WTC11 (cell line): ENCODE results near the gene ATP2A1. TPM values are rescaled to one million over a fixed set of nuclear protein-coding genes. Genes with fewer than 3 reads are reported as not detected.

Experiments used
- ATAC-seq: fragments of 200-7000 bp; cut with Tn5 transposase; 2 replicates; pipeline ENCODE4 v1.10.0; 2021; ENCODE audit warnings: mild to moderate bottlenecking, moderate library complexity
- CTCF ChIA-PET: fragments of 300-600 bp; sonication (Branson Sonifier 250); formaldehyde crosslinking; loops from one replicate; lab custom pipeline; 2021; ENCODE audit warnings: antibody characterized with exemption; lab: Charles Lee
- POLR2A ChIA-PET: fragments of 350-600 bp; sonication (Branson Sonifier 250); formaldehyde crosslinking; loops from one replicate; lab custom pipeline; 2021; ENCODE audit warnings: antibody characterized with exemption; lab: Charles Lee
- DNase-seq: peaks from one replicate; pipeline ENCODE4 v3.0.0; 2021; ENCODE audit warnings: low spot score
- H3K27ac Mint-ChIP-seq: 2 replicates; pipeline ENCODE4 v1.8.0; 2021; ENCODE audit warnings: mixed read lengths
- H3K27me3 Mint-ChIP-seq: 2 replicates; pipeline ENCODE4 v1.8.0; 2021; ENCODE audit warnings: low read depth, mild to moderate bottlenecking, moderate library complexity, mixed read lengths
- H3K36me3 Mint-ChIP-seq: 2 replicates; pipeline ENCODE4 v1.8.0; 2021; ENCODE audit warnings: mixed read lengths
- H3K4me1 Mint-ChIP-seq: 2 replicates; pipeline ENCODE4 v1.8.0; 2022; ENCODE audit warnings: mixed read lengths
- H3K4me3 Mint-ChIP-seq: 2 replicates; pipeline ENCODE4 v1.8.0; 2021; ENCODE audit warnings: mild to moderate bottlenecking, moderate library complexity, mixed read lengths
- H3K9me3 Mint-ChIP-seq: 2 replicates; pipeline ENCODE4 v1.8.0; 2021; ENCODE audit warnings: mixed read lengths
- CBFB ChIP-seq: sonication (generic); formaldehyde crosslinking; IDR thresholded peaks from 2 replicates; pipeline ENCODE4 v1.8.1; 2022; ENCODE audit warnings: mild to moderate bottlenecking, low read depth, missing genetic modification reagents
- CDX4 ChIP-seq: fragments of 250-450 bp; sonication (Bioruptor Pico); IDR thresholded peaks from 2 replicates; pipeline ENCODE4 v1.9.0; 2021; ENCODE audit warnings: moderate library complexity, mild to moderate bottlenecking, inconsistent platforms, borderline replicate concordance
- CREM ChIP-seq: sonication (generic); formaldehyde crosslinking; IDR thresholded peaks from 2 replicates; pipeline ENCODE4 v1.8.1; 2022; ENCODE audit warnings: mild to moderate bottlenecking, missing genetic modification reagents, moderate library complexity
- CTCF ChIP-seq: fragments of 200-600 bp; IDR thresholded peaks from 2 replicates; pipeline ENCODE4 v1.8.0; 2022; ENCODE audit warnings: antibody characterized with exemption
- ETV6 ChIP-seq: sonication (generic); formaldehyde crosslinking; IDR thresholded peaks from 2 replicates; pipeline ENCODE4 v1.8.1; 2022; ENCODE audit warnings: mild to moderate bottlenecking, missing genetic modification reagents
- FOXK1 ChIP-seq: sonication (generic); formaldehyde crosslinking; IDR thresholded peaks from 2 replicates; pipeline ENCODE4 v1.8.0; 2022; ENCODE audit warnings: mild to moderate bottlenecking, moderate library complexity, missing genetic modification reagents
- JUN ChIP-seq: sonication (generic); formaldehyde crosslinking; IDR thresholded peaks from 2 replicates; pipeline ENCODE4 v1.8.0; 2023; ENCODE audit warnings: mild to moderate bottlenecking, missing genetic modification reagents
- MAX ChIP-seq: sonication (generic); formaldehyde crosslinking; IDR thresholded peaks from 2 replicates; pipeline ENCODE4 v1.8.0; 2022; ENCODE audit warnings: mild to moderate bottlenecking, missing genetic modification reagents
- MLX ChIP-seq: sonication (generic); formaldehyde crosslinking; IDR thresholded peaks from 2 replicates; pipeline ENCODE4 v1.8.1; 2023; ENCODE audit warnings: mild to moderate bottlenecking, missing genetic modification reagents, moderate library complexity
- NFATC4 ChIP-seq: fragments of 250-450 bp; sonication (Bioruptor Pico); IDR thresholded peaks from 2 replicates; pipeline ENCODE4 v1.9.0; 2021; ENCODE audit warnings: mild to moderate bottlenecking
- NFYB ChIP-seq: sonication (generic); formaldehyde crosslinking; conservative IDR thresholded peaks from 2 replicates; pipeline ENCODE4 v1.8.0; 2022; ENCODE audit warnings: low read depth, missing genetic modification reagents
- SOX15 ChIP-seq: fragments of 250-450 bp; sonication (Bioruptor Pico); IDR thresholded peaks from 2 replicates; pipeline ENCODE4 v1.9.0; 2021; ENCODE audit warnings: mild to moderate bottlenecking
- SP1 ChIP-seq: sonication (generic); formaldehyde crosslinking; conservative IDR thresholded peaks from 2 replicates; pipeline ENCODE4 v1.8.1; 2022; ENCODE audit warnings: missing genetic modification reagents
- TP53 ChIP-seq: sonication (generic); formaldehyde crosslinking; IDR thresholded peaks from 2 replicates; pipeline ENCODE4 v1.8.1; 2023; ENCODE audit warnings: mild to moderate bottlenecking, missing genetic modification reagents
- USF2 ChIP-seq: sonication (generic); formaldehyde crosslinking; IDR thresholded peaks from 2 replicates; pipeline ENCODE4 v1.8.1; 2023; ENCODE audit warnings: mild to moderate bottlenecking, missing genetic modification reagents, moderate library complexity
- ZNF138 ChIP-seq: sonication (generic); formaldehyde crosslinking; conservative IDR thresholded peaks from 2 replicates; pipeline ENCODE4 v1.8.1; 2022; ENCODE audit warnings: mild to moderate bottlenecking, moderate library complexity, missing genetic modification reagents
- ZNF219 ChIP-seq: sonication (generic); formaldehyde crosslinking; IDR thresholded peaks from 2 replicates; pipeline ENCODE4 v1.8.0; 2023; ENCODE audit warnings: missing genetic modification reagents, mild to moderate bottlenecking, borderline replicate concordance
- total RNA-seq: library from RNA; stranded (reverse); gene quantifications from 3 replicates; pipeline ENCODE4 v1.2.3, GENCODE V29; 2021
- TF ChIP-seq, protein P1 (sequence below): sonication (generic); formaldehyde crosslinking; IDR thresholded peaks from 2 replicates; pipeline ENCODE4 v1.8.1; 2022; ENCODE audit warnings: low read depth, mild to moderate bottlenecking, moderate library complexity, missing genetic modification reagents, borderline replicate concordance
- TF ChIP-seq, protein P2 (sequence below): fragments of 250-450 bp; sonication (Bioruptor Pico); IDR thresholded peaks from 2 replicates; pipeline ENCODE4 v1.9.0; 2021; ENCODE audit warnings: mild to moderate bottlenecking
- TF ChIP-seq, protein P3 (sequence below): fragments of 250-450 bp; sonication (Bioruptor Pico); IDR thresholded peaks from 2 replicates; pipeline ENCODE4 v1.9.0; 2021; ENCODE audit warnings: mild to moderate bottlenecking

The ATP2A1 gene
- total RNA-seq, 1 experiment from 2014 or later: 6.4 TPM

GRCh38 chr16:28950648-28951409 is 72.5 kb downstream of the ATP2A1 start, which contains the start of gene NFATC2IP (continued):
- TF ChIP-seq TP53 (CRISPR knock-in tag) (0 out of 2 replicates have a peak, but pooled peaks have one; percentile 42), NFYB (CRISPR knock-in tag) (peak; percentile 97), FOXK1 (CRISPR knock-in tag) (peak; percentile 53; the same call in 1 of the 2 replicates), MAX (CRISPR knock-in tag) (peak; percentile 52), SP1 (CRISPR knock-in tag) (peak; percentile 98), CREM (0 out of 2 replicates have a peak, but pooled peaks have one; percentile 13), ZNF219 (CRISPR knock-in tag) (no peak), JUN (peak; percentile 21; the same call in 1 of the 2 replicates), CTCF (no peak), USF2 (peak; percentile 46; the same call in 1 of the 2 replicates), ETV6 (peak; percentile 61; the same call in 1 of the 2 replicates), MLX (CRISPR knock-in tag) (no peak)
- TF ChIP-seq, protein P1, sequence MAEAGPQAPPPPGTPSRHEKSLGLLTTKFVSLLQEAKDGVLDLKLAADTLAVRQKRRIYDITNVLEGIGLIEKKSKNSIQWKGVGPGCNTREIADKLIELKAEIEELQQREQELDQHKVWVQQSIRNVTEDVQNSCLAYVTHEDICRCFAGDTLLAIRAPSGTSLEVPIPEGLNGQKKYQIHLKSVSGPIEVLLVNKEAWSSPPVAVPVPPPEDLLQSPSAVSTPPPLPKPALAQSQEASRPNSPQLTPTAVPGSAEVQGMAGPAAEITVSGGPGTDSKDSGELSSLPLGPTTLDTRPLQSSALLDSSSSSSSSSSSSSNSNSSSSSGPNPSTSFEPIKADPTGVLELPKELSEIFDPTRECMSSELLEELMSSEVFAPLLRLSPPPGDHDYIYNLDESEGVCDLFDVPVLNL (CRISPR knock-in tag): peak; percentile 90; the same call in 1 of the 2 replicates

DNA sequence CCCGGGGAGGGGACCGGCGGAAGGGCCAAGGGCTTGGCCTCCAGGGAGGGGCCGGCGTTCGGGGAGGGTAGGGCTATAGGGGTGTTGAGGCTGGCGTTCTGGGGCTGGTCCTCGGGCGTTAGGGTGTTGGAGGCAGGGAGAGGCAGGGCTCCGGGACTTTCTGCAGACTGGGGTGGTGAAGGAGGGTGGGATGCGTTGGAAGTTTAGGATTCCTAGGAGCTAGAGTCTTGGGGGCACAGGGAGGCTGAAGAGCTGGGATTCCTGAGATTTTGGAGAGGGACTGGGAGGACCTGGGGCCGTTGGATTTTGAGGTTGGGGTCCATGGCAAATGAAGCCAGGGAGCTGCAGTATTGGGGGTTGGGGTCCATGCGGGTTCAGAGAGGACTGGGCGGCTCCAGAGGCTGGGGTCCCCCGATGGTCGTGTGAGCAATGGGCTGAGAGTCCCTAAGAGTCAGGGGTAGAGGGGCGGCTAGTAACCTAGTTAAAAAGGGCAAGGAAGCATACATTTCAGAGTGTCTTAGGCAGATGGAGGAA is 73.2 kb downstream of the ATP2A1 start:
- ChIA-PET CTCF (interaction anchor here (1.3 to 2.3 kb wide), 3 partner anchors 22 to 76 kb away, joined by 4 to 12 read pairs (median 5); partner anchors contain the start of gene SPNS1), POLR2A (interaction anchor here (1.0 kb wide), 1 partner anchor 26 kb away, joined by 3 read pairs; no protein-coding TSS in a partner anchor)
- Mint-ChIP-seq H3K4me1 (peaks cover 10% of the 10 kb centered on the region), H3K27me3 (peaks cover 2% of the 10 kb centered on the region; the same call in 1 of the 2 replicates), H3K27ac (peak overlapping the region; percentile 74; the same call in 1 of the 2 replicates), H3K36me3 (peaks cover 43% of the 10 kb centered on the region), H3K9me3 (no peaks in the 10 kb centered on the region), H3K4me3 (peak overlapping the region; percentile 94)
- DNase-seq (peak; percentile 41), ATAC-seq (no peak)
- TF ChIP-seq, protein P2, sequence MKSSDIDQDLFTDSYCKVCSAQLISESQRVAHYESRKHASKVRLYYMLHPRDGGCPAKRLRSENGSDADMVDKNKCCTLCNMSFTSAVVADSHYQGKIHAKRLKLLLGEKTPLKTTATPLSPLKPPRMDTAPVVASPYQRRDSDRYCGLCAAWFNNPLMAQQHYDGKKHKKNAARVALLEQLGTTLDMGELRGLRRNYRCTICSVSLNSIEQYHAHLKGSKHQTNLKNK (CRISPR knock-in tag): no peak
- TF ChIP-seq, protein P3, sequence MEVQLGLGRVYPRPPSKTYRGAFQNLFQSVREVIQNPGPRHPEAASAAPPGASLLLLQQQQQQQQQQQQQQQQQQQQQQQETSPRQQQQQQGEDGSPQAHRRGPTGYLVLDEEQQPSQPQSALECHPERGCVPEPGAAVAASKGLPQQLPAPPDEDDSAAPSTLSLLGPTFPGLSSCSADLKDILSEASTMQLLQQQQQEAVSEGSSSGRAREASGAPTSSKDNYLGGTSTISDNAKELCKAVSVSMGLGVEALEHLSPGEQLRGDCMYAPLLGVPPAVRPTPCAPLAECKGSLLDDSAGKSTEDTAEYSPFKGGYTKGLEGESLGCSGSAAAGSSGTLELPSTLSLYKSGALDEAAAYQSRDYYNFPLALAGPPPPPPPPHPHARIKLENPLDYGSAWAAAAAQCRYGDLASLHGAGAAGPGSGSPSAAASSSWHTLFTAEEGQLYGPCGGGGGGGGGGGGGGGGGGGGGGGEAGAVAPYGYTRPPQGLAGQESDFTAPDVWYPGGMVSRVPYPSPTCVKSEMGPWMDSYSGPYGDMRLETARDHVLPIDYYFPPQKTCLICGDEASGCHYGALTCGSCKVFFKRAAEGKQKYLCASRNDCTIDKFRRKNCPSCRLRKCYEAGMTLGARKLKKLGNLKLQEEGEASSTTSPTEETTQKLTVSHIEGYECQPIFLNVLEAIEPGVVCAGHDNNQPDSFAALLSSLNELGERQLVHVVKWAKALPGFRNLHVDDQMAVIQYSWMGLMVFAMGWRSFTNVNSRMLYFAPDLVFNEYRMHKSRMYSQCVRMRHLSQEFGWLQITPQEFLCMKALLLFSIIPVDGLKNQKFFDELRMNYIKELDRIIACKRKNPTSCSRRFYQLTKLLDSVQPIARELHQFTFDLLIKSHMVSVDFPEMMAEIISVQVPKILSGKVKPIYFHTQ (CRISPR knock-in tag): no peak
- no peak for TF ChIP-seq CBFB (CRISPR knock-in tag)
- TF ChIP-seq NFATC4: no peak
- no peak for TF ChIP-seq CDX4 (CRISPR knock-in tag)
- TF ChIP-seq SOX15 (CRISPR knock-in tag): no peak
- TF ChIP-seq ZNF138 (CRISPR knock-in tag): no peak
